HCT116 (cell line): ENCODE data around the gene RXFP1. TPM values are rescaled to one million over a fixed set of nuclear protein-coding genes. Genes with fewer than 3 reads are reported as not detected.

Experiments used
- ATAC-seq: fragments of 200-7000 bp; cut with Tn5 transposase; 2 replicates; pipeline ENCODE4 v1.9.1; 2020; ENCODE audit warnings: mild to moderate bottlenecking, moderate library complexity
- BruUV-seq: library from RNA; stranded (reverse); fragments of 400-500 nt; replicated peaks from 2 replicates; lab custom pipeline; 2021; lab: Mats Ljungman, UMichigan
- CTCF ChIA-PET: fragments of 300-600 bp; sonication (Branson Sonifier 250); formaldehyde crosslinking; loops from one replicate; lab custom pipeline; 2021; ENCODE audit warnings: antibody characterized with exemption; lab: Charles Lee
- POLR2A ChIA-PET: fragments of 300-600, 350-600 bp; sonication (Branson Sonifier 250); formaldehyde crosslinking; loops from one replicate; lab custom pipeline; 2021; ENCODE audit warnings: antibody characterized with exemption; lab: Charles Lee
- RAD21 ChIA-PET, 2 experiments: fragments of 300-600 bp; sonication (Branson Sonifier 250); formaldehyde crosslinking; loops; one replicate each; lab custom pipeline; 2023; ENCODE audit warnings: low total read pairs in 2 of 2; ENCODE audit not compliant: uncharacterized antibody in 2 of 2, unreplicated experiment in 2 of 2, low non-redundant PET in 1 of 2; lab: Charles Lee
- DNase-seq: peaks from one replicate; pipeline ENCODE4 v3.0.0-alpha.2; 2010; ENCODE audit warnings: low read depth, low spot score
- H2AFZ ChIP-seq: fragments of 200-600 bp; shearing (Covaris generic), sonication (generic); 2 replicates; pipeline ENCODE4 v1.6.1; 2017; ENCODE audit warnings: low read depth, mixed run types, mixed read lengths, antibody characterized with exemption, low read length; ENCODE audit not compliant: poor library complexity, severe bottlenecking
- H3K27ac ChIP-seq: 2 replicates; pipeline ENCODE4 v1.5.1; 2012; ENCODE audit warnings: low read depth, low read length
- H3K27me3 ChIP-seq: fragments of 200-600 bp; sonication (generic); 2 replicates; pipeline ENCODE4 v1.6.1; 2016; ENCODE audit warnings: mixed run types, low read length, mixed read lengths; ENCODE audit not compliant: insufficient read depth
- H3K36me3 ChIP-seq, 2 experiments: fragments of 200-500 bp in 1 of 2; fragments of 200-600 bp in 1 of 2; sonication (Bioruptor generic) in 1 of 2; sonication (generic) in 1 of 2; 2 replicates each; pipeline versions ENCODE4 v1.5.1 to v1.6.1; 2014 to 2016; ENCODE audit warnings: low read length in 2 of 2, inconsistent platforms in 1 of 2, mixed read lengths in 1 of 2, mixed run types in 1 of 2; ENCODE audit not compliant: insufficient read depth in 2 of 2, control insufficient read depth in 1 of 2
- H3K4me1 ChIP-seq, 2 experiments: fragments of 200-600 bp in 1 of 2; sonication (generic) in 1 of 2; 2 replicates each; pipeline versions ENCODE4 v1.5.1 to v1.6.1; 2012 to 2017; ENCODE audit warnings: low read length in 2 of 2, inconsistent platforms in 1 of 2, mild to moderate bottlenecking in 1 of 2, mixed read lengths in 1 of 2, mixed run types in 1 of 2, moderate library complexity in 1 of 2; ENCODE audit not compliant: insufficient read depth in 2 of 2, control insufficient read depth in 1 of 2
- H3K4me2 ChIP-seq: fragments of 200-600 bp; sonication (generic); 2 replicates; pipeline ENCODE4 v1.6.1; 2017; ENCODE audit warnings: mixed run types, low read length, mixed read lengths
- H3K4me3 ChIP-seq, 2 experiments: fragments of 200-600 bp in 1 of 2; sonication (generic) in 1 of 2; replicated peaks in 1 of 2; 2 replicates each; pipeline ENCODE4 v1.5.1; 2011 to 2016; ENCODE audit warnings: low read length in 2 of 2, control low read depth in 1 of 2, low read depth in 1 of 2, mild to moderate bottlenecking in 1 of 2, mixed read lengths in 1 of 2, mixed run types in 1 of 2
- H3K79me2 ChIP-seq: fragments of 200-600 bp; sonication (generic); 2 replicates; pipeline ENCODE4 v1.6.1; 2017; ENCODE audit warnings: mild to moderate bottlenecking, mixed run types, low read length, moderate library complexity, mixed read lengths; ENCODE audit not compliant: insufficient read depth
- H3K9ac ChIP-seq: fragments of 200-600 bp; sonication (generic); 2 replicates; pipeline ENCODE4 v1.6.1; 2016; ENCODE audit warnings: low read length, mixed read lengths
- H3K9me2 ChIP-seq: fragments of 200-600 bp; sonication (generic), shearing (Covaris generic); 2 replicates; pipeline ENCODE4 v1.6.1; 2017; ENCODE audit warnings: mixed run types, mild to moderate bottlenecking, moderate library complexity; ENCODE audit not compliant: insufficient read depth
- H3K9me3 ChIP-seq, 2 experiments: fragments of 200-500 bp in 1 of 2; fragments of 200-600 bp in 1 of 2; sonication (Bioruptor generic) in 1 of 2; sonication (generic) in 1 of 2; 2 replicates each; pipeline ENCODE4 v1.6.1; 2014 to 2017; ENCODE audit warnings: low read length in 2 of 2, mixed read lengths in 2 of 2, inconsistent platforms in 1 of 2, low read depth in 1 of 2, mild to moderate bottlenecking in 1 of 2, mixed run types in 1 of 2, moderate library complexity in 1 of 2; ENCODE audit not compliant: control insufficient read depth in 1 of 2, insufficient read depth in 1 of 2
- H4K20me1 ChIP-seq: fragments of 200-600 bp; sonication (generic), shearing (Covaris generic); 2 replicates; pipeline ENCODE4 v1.6.1; 2017; ENCODE audit warnings: mixed run types, mild to moderate bottlenecking, moderate library complexity; ENCODE audit not compliant: insufficient read depth
- CEBPB ChIP-seq: IDR thresholded peaks from 2 replicates; pipeline ENCODE4 v1.6.1; 2012; ENCODE audit warnings: low read depth
- EGR1 ChIP-seq: IDR thresholded peaks from 2 replicates; pipeline ENCODE4 v1.6.1; 2012; ENCODE audit warnings: low read depth
- EZH2 ChIP-seq: fragments of 200-600 bp; sonication (generic); IDR thresholded peaks from 2 replicates; pipeline ENCODE4 v1.6.1; 2017; ENCODE audit warnings: antibody characterized with exemption, mixed run types
- FOSL1 ChIP-seq: IDR thresholded peaks from 2 replicates; pipeline ENCODE4 v1.6.1; 2012; ENCODE audit warnings: low read depth
- JUND ChIP-seq: IDR thresholded peaks from 2 replicates; pipeline ENCODE4 v1.6.1; 2012
- RAD21 ChIP-seq: IDR thresholded peaks from 2 replicates; pipeline ENCODE4 v1.6.1; 2012; ENCODE audit warnings: low read depth, mild to moderate bottlenecking
- SIN3A ChIP-seq: IDR thresholded peaks from 2 replicates; pipeline ENCODE4 v1.6.1; 2012; ENCODE audit warnings: low read depth
- YY1 ChIP-seq: IDR thresholded peaks from 2 replicates; pipeline ENCODE4 v1.6.1; 2011; ENCODE audit warnings: low read length, low read depth, moderate library complexity, mild to moderate bottlenecking; ENCODE audit not compliant: insufficient replicate concordance; ENCODE audit errors: extremely low read depth
- ZNF274 ChIP-seq: fragments of 200-500 bp; sonication (Bioruptor generic); IDR thresholded peaks from 2 replicates; pipeline ENCODE4 v1.6.1; 2014; ENCODE audit warnings: mild to moderate bottlenecking, low read depth, low read length, inconsistent platforms
- intact Hi-C: fragments of 100-400 bp; cut with micrococcal nuclease; formaldehyde crosslinking; loops from 2 replicates; pipeline ENCODE4 v1.10.0; 2022
- total RNA-seq: library from RNA; stranded (reverse); gene quantifications from one replicate; pipeline ENCODE4 v1.2.1, GENCODE V29; 2021; ENCODE audit not compliant: unreplicated experiment
- TF ChIP-seq, protein P1 (sequence below): IDR thresholded peaks from 2 replicates; pipeline ENCODE4 v1.6.1; 2011; ENCODE audit warnings: mild to moderate bottlenecking, low read length, moderate library complexity; ENCODE audit not compliant: insufficient replicate concordance; ENCODE audit errors: extremely low read depth
- TF ChIP-seq, protein P2 (sequence below): IDR thresholded peaks from 2 replicates; pipeline ENCODE4 v1.6.1; 2012

Gene RXFP1
- total RNA-seq, 1 experiment from 2014 or later = not detected

DNA sequence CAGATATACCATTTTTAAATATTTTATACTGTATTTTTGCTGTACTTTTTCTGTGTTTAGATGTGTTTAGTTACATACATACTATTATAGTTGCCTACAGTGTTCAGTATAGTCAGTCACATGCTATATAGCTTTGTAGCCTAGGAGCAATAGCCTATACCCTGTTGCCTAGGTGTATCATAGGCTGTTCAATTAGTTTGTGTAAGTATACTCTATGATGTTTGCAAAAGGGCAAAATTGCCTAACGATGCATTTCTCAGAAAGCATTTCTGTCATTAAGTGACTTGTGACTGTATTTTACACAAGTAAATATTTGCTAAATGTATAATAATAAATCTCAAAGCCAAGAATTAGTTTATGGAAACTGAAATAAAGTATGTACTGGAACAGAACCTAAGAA, 159.9 kb downstream of the RXFP1 start:
- Histone ChIP-seq H3K36me3 (no peaks in the 10 kb centered on the region), H3K4me2 (no peak overlapping the region), H3K9me2 (no peaks in the 10 kb centered on the region), H3K4me3 (no peak overlapping the region), H3K9me3 (no peaks in the 10 kb centered on the region), H3K9ac (no peak overlapping the region), H3K27me3 (no peaks in the 10 kb centered on the region), H2AFZ (no peak overlapping the region), H3K79me2 (no peaks in the 10 kb centered on the region), H3K4me1 (no peaks in the 10 kb centered on the region), H3K27ac (no peak overlapping the region), H4K20me1 (no peaks in the 10 kb centered on the region)
- TF ChIP-seq RAD21 (no peak), ZNF274 (no peak), FOSL1 (no peak), CEBPB (no peak), EZH2 (no peak)
- TF ChIP-seq, protein P1, sequence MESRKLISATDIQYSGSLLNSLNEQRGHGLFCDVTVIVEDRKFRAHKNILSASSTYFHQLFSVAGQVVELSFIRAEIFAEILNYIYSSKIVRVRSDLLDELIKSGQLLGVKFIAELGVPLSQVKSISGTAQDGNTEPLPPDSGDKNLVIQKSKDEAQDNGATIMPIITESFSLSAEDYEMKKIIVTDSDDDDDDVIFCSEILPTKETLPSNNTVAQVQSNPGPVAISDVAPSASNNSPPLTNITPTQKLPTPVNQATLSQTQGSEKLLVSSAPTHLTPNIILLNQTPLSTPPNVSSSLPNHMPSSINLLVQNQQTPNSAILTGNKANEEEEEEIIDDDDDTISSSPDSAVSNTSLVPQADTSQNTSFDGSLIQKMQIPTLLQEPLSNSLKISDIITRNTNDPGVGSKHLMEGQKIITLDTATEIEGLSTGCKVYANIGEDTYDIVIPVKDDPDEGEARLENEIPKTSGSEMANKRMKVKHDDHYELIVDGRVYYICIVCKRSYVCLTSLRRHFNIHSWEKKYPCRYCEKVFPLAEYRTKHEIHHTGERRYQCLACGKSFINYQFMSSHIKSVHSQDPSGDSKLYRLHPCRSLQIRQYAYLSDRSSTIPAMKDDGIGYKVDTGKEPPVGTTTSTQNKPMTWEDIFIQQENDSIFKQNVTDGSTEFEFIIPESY = no peak
- ATAC-seq = no peak
- intact Hi-C loops = no loop called here
- ChIA-PET POLR2A (no interaction called here), RAD21 (no interaction called here), CTCF (no interaction called here)
- no TSS peak for BruUV-seq
- no peak for DNase-seq

DNA sequence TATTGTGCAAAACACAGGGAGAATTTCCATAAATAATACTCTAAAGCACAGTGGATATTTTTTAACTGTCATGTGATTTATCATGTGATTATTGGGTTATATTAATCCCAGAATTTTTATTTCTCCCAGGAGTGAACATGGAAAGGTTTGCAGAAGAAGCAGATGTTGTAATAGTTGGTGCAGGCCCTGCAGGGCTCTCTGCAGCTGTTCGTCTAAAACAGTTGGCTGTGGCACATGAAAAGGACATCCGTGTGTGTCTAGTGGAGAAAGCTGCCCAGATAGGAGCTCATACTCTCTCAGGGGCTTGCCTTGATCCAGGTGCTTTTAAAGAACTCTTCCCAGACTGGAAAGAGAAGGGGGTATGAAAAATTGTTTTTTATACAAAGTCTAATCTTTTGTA, 160.4 kb downstream of the RXFP1 start:
- Histone ChIP-seq H3K79me2 (no peaks in the 10 kb centered on the region), H4K20me1 (no peaks in the 10 kb centered on the region), H3K4me2 (no peak overlapping the region), H3K9me2 (no peaks in the 10 kb centered on the region), H3K36me3 (no peaks in the 10 kb centered on the region), H3K27ac (no peak overlapping the region), H2AFZ (no peak overlapping the region), H3K27me3 (no peaks in the 10 kb centered on the region), H3K9me3 (no peaks in the 10 kb centered on the region), H3K4me1 (no peaks in the 10 kb centered on the region), H3K4me3 (no peak overlapping the region), H3K9ac (no peak overlapping the region)
- RAD21 ChIA-PET = no interaction called here
- POLR2A ChIA-PET = no interaction called here
- ATAC-seq = no peak
- BruUV-seq = no TSS peak
- CTCF ChIA-PET = no interaction called here
- TF ChIP-seq SIN3A (no peak), FOSL1 (no peak), EGR1 (no peak), EZH2 (no peak), JUND (no peak), RAD21 (no peak), YY1 (no peak)
- TF ChIP-seq, protein P2, sequence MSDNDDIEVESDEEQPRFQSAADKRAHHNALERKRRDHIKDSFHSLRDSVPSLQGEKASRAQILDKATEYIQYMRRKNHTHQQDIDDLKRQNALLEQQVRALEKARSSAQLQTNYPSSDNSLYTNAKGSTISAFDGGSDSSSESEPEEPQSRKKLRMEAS = no peak
- intact Hi-C loops = no loop called here
- no peak for DNase-seq
